ENCODE measurements around the gene KCNMA1.

KCNMA1 gene

DNA sequence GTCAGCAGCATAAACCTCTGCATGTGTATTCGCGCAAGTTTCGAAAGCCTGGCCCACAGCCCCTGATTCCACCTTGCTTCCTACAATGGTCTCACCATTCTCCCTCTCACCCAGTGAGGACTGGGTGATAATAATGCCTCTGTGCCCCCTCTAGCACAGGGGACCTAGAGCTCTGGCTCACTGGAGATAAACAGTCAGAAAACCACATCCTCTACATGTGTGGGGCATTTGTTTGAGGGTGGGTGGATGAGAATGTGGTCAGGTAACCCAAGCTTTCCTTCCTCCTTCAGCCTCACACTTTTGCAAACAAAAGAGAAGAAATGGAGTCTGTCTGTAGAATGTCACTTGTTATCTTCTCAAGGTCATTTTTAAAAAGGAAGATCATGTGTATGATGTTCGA lies 373.5 kb downstream of the KCNMA1 start:
- no peak for DNase-seq (ENCODE audit: low read depth)

DNA sequence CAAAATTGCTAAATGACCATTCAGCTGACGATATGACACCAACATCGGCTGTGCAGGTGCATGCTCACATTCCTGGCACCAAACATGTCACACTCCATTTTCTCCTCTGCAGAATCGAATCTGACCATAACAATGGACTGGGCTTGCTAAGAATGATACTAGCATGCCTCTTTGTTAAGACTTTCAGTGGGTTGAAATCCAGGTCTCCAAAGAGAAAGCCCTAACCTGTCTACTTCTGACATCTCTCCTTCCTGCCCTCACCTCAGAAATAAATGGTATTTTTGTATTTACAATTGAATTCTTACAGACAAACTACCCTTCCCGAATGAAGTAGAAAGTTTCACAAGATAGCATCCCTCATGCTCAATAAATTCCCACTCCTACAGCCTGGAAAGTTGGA lies 373.9 kb downstream of the KCNMA1 start:
- no peak for DNase-seq (ENCODE audit: low read depth)

DNA sequence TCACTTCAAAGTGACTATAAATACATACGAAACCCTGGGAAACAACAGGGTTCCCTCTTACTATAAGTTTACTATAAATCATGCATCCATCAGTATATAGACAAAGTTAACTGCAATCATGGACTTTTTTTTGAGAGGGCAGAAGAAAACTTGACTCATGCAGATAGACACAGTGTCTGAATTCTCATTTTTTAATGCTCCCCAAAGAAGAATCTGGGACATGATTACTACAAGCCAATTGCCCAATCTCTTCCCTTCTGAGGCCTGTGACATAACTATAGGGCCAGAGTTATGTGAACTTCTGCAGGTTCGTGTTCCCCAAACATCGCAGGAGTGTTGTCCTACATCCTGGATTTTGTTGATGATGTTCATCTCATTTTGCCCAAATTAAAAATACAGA lies 376.5 kb downstream of the KCNMA1 start:
- no peak for DNase-seq (ENCODE audit: low read depth)

DNA sequence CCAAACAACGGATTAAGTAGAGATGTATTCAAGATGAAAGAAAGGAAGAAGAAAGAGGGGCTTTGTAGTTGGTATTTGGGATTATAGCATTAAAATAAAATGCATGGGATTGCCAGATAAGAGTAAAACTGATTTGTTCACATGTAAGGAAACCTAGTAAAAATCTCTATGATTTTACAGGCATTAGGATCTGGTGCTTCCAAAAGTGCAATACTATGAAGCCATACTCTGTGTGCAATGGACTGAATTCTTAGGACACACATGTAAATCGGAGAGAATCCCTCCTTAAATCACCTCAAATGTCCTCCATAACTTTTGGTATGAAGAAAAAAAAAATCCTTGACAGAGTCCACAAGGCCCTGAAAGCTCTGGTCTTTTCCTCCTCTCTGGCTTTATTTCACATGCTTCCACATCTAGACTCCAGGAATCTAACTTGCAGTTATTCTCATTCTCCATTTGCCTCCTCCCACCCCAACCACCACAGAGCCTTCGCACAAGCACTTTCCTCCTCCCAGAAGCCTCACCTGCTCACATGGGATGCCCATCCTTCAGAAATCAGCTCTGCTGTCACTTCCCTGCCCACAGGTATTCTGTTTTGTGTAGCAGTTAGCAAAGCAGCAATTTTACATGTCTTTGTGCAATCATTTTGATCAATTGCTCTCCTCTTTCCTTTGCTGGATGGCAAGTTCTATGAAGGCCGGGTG lies 378.3 kb downstream of the KCNMA1 start:
- DNase-seq (ENCODE audit: low read depth), result no peak

DNA sequence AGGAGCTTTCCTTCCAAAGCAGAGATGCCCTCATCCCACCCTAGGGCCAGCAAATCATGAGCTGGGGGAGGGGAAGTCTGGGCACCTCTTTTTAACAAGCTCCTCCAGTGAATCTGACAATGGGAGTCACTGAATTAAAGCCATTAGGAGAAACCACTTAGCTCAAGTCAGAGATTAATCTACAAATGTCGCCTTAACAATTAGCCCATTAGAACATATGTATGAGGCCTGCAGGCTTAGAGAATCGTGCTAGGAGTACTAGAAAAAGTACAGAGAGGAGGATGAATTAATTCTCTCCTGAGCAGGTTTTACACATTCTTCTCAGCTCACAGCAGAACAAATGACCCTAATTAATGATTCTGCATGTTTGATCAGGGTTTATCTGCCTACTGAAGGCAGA lies 381.3 kb downstream of the KCNMA1 start:
- DNase-seq (ENCODE audit: low read depth), result no peak

DNA sequence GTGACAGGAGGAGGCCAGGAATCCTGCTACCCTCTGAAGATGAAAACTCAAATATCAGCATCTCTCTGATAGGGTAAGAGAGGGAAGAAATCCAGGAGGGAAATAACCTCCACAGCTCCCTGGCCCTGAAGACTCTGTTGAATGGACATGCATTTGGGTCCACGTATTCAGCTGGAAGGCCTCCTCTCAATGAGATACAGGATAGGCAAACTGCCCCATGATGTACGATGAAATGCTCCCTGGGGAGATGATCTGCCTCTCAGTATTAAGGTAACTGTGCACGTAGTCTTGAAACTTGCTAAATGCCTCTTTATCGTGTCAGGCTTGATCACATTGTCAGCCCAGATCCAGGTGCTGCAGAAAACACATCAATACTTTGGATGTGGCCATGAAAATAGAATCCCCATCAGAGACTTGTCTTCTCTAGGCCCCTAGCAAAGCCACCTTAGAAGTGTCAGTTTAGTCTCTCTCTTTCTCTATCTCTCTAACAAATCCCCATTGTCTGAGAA lies 384.0 kb downstream of the KCNMA1 start:
- DNase-seq (ENCODE audit: low read depth), result no peak

DNA sequence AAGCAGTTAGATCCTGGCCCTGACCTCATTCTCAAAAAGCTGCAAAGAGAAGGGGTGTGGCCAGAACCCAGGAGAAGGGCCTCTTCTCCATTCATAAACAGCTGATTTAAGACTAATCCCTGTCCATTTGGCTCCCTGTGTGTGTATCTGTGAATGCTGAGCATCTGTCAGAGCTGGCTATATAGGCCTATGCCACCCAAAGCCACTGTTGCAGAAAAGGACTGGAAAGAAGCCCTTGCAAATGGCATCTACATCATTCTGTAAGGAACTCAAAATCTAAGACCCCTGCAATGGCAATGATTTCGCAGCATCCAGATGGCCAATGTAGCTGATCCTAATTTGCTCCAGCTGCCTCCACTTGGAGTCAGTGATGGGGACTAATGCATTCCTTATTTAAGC lies 384.5 kb downstream of the KCNMA1 start:
- DNase-seq (ENCODE audit: low read depth), result no peak

DNA sequence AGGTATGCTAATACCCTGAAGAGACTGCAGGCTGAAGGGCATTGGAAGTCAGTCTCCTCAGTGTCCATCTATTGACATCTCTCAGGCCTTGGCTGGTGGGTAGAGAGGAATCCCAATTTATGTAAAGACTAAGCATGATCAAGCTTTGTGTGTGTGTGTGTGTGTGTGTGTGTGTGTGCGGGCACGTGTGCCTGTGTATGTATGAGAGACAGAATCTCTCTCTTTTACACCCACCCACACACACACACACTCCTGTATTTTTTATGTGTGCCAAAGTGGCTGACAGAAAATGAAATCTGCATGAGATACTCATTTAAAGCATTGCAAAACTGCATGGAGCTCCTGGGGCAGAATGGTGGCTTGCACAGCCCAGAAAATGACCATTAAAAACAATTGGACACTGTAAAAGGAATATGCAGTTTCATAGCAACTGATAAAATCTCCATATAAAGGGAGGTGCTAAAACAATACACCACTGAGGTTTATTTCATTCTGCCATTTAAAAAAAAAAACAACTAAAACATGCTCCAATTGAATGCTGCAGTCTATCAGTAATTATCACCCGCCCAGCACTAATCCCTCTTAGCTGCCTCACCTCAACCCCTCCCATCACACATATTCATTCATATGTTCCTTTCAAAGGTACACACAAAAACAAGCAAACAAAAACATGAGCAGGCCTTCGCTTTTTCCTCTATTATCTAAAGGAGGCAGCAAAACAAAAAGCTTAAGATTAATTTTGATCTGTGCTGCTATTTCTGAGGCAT lies 385.0 kb downstream of the KCNMA1 start:
- DNase-seq (ENCODE audit: low read depth), result no peak

DNA sequence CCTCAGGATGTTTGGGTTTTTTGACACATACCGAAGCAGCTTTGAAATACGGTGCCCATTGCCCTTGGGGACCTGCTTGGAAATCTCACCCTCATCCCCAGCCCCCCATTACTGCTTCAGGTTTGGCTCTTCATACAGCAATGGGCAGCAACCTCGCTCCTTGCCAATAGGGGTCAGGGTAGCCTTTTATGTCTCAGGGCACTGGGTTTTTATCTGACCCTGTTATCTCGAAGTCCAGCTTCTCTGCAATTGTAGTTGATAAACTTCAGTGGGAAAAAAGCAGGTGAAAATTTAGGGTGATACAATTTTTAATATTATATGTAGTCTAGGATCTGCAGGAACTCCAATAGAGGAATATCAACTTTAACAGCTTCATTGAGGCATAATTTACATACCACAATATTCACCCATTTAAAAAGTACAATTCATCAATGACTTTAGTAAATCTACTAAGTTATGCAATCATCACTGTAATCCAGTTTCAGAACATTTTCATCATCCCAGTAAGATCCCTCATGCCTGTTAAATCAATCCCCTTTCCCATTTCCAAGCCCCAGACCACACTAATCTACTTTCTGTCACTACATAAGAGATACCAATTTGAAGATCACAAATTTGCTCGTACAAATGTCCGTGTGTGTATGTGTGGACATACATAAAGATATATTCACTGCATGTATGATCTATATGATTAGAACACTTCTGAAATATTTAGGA lies 386.2 kb downstream of the KCNMA1 start:
- no peak for DNase-seq (ENCODE audit: low read depth)

DNA sequence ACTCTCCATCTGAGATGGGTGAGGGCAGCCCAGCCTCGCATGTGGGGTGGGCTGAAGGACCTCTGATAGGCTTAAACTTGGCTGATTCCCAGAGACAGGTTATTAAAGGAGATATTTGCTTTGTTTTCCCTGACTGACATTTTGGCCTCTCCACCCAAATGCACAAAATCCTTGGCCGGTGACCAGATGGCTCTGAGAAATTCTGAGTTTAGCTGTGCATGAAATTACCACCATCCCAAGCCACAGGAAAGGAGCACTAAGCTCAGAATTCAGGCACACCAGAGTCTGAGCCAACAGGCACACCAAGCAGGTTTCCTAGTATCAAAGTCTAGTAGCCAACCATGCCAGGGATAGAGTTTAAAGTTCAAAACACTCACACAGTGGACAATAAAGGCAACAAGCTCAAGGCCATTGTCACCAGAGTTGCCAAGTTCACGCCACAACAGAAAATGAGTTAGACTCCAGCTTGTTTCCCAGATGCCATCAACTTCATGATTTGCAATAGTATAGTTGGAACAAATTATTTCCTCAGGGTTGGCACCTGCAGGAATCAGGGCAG lies 387.6 kb downstream of the KCNMA1 start:
- no peak for DNase-seq (ENCODE audit: low read depth)

DNA sequence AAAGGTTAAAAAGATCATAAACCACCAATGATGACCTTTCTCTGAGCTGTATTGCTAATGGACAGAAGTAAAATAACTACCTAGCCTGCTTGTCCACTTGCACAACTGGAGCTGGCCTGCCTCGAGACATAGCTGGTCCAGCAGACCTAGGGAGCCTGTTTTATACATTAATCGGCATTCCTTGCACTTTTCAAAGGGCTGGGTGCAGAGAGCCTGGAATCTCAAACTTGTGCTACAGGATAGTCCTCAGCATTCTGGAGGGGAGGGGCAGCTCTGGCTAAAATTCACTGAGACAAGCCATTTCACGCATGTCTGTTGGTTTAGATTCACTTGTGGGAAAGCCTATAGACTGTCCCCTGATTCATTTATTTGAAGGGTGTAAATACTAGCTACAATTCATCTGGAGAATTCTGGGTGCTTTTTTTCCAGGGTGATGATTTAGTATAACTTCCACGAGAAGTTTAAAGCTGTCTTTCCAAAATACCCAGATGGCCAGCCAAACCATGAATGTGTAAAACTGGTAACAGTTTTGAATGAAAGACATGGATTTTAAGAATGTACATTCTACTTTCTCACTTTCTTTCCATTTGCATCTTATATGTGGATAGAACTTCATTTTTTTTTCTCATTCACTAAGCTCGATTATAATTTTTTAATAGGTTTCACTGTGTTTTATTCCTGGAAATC lies 389.4 kb downstream of the KCNMA1 start:
- DNase-seq (ENCODE audit: low read depth), result no peak

DNA sequence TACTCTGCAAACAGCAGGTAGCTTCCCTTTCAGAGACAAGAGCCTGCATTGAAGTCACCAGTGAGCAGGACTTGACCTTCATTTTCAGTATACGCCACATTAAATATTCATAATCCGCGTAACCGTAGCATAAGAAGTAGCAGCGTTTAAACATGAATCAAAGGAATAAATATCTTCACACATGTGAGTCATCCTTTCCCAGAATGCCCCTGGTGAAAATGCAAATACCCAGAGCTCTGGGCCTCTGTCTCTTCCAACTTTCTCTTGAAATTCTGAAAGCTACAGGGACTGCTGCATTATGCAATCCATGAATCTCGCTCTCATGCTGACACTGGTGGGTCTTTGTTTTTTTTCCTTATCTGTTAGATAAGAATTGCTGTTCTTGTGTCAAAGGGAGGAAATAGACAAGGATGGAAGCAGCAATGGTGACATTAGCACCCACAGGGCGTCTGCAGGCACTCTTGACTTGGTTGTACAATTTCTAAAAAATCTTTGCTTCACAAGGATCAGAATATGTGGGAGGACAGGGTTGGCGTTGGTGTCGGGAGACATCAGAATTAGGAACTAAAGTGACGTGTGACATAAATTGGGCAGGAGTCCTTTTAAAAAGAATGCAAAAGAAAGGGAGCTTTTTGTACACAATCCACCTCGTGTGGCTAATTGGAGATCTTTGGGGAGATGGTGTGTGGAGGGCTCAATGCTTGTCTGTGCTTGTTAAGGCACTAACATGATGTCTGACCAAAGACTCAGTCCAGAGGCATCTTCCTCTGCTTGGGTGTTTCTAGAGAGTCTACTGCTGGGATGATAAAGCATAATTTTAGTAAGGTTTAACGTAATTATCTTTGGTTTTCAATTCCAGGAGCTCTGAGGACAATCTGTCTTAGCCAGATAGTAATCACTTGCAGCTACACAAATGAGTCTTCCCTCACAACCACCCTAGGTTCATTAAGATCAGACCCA lies 390.3 kb downstream of the KCNMA1 start:
- DNase-seq (ENCODE audit: low read depth), result no peak

DNA sequence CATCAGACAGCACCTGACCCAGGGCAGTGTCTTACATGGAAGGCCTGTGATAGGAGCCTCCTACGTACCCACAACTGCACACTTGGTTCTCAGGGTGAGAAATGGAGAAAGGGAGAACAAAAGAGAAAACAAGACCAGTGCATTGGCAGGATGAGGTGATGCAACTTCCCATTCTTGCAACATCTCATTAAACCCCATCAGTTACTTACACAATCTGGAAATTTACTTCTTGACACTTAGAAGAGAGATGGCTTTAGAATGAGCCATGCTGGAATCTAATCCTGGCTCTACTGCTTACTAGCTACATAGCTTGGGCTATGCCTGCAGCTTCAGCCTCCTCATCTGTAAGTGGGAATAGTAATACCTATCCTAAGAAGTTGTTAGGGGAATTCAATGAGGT lies 391.7 kb downstream of the KCNMA1 start:
- DNase-seq (ENCODE audit: low read depth), result no peak

DNA sequence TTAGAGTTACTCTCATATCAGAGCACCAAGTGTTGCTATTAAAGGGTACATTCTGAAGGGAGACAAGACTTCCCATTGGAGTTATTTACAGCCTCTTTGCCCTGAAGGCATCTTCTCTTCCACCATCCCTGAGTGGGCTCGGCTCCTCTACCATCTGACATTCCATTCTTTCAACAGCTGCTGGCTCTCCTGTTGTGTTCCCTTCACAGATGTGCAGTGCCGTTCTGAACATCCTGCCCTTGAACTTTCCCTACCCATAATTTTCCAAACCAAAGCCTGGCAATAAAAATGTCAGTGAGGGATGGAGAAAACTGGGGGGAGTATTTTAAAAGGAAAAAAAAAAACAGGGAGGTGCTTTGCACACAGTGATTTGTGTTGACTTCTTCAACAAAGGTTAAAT lies 392.9 kb downstream of the KCNMA1 start:
- no peak for DNase-seq (ENCODE audit: low read depth)

DNA sequence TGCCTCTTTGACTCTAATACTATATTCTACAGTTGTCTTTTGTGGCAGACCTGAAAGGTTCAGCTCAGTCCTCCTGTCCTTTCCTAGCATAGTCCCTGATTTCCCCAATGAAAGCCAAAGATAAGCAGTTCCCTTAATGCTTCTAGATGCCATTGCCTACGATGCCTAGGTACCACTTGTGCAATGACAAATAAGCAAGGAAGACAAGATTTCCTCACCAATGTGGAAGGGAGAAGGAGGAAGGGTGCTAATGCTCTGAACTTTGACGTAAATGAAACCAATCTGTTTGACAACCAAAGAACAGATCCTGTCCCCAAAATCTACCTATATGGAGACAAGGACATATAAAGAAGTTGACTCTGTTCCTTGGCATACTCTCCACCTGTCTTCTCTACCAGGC lies 393.3 kb downstream of the KCNMA1 start:
- no peak for DNase-seq (ENCODE audit: low read depth)

DNA sequence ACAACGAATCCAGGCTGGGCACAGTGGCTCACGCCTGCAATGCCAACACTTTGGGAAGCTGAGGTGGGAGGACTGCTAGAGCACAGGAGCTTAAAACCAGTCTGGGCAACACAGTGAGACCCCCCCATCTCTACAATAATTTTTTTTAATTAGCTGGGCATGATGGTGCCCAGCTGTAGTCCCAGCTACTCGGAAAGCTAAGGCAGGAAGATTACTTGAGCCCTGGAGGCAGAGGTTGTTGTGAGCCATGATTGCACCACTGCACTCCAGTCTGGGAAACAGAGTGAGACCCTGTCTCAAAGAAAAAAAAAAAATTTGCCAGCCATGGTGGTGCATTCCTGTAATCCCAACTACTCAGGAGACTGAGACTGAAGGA lies 396.3 kb downstream of the KCNMA1 start:
- no peak for DNase-seq (ENCODE audit: low read depth)

DNA sequence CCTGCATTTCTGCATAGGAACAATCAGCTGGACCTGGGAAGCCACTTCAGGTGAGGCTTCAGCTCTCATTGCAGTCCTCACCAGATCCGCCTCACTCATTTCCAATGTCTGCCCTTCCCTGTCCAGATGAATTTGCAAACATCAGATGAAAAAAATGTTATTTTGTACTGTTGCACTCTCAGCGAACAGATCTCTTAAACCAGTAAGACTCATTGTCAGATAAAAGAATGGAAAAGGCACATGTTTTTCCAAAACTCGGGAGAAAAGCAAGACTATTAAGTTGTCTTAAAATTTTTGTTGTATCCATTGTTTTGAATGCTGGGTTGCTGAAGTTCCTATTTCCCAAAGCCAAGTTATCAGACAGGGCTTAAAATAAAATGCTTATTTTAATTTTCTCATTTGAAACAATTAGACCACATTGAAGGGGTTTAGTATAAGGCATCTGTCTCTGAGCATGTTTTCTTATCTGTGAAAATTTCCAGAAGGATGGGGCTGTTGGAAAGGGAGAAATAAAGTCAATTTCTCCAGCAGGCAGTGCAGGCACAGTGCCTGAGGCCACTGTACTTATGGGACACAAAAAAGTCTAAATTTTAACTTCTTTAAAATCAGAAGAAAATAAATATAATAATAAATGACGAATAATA lies 396.8 kb downstream of the KCNMA1 start:
- DNase-seq (ENCODE audit: low read depth), result no peak

DNA sequence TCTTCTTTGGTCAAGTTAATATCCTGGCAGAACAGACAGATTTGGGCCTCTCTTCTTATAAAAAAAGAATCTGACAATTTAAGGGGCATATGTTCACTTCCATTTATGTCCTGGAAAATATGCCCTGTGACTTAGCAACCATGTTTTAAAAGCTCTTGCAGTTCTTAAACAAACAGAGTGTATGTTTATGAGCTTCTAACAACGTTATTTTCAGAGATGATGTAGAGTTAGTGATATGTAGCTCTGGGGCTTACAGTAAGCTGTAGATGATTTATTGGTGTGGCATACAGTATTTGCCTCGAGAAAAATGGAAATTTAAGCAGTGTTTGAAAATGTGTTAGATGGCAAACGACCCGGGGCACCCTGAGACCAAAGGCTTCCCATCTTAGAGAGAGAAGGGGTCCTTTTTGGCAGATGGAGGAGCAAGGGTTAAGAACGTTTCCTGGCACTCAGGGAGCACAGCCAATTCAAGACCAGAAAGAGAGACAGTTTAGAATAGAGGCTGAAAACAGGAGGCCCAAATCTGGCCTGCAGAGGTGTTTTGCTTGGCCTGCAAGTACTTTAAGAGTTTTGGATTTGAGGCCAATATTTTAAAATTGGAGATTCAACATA lies 397.5 kb downstream of the KCNMA1 start:
- no peak for DNase-seq (ENCODE audit: low read depth)

DNA sequence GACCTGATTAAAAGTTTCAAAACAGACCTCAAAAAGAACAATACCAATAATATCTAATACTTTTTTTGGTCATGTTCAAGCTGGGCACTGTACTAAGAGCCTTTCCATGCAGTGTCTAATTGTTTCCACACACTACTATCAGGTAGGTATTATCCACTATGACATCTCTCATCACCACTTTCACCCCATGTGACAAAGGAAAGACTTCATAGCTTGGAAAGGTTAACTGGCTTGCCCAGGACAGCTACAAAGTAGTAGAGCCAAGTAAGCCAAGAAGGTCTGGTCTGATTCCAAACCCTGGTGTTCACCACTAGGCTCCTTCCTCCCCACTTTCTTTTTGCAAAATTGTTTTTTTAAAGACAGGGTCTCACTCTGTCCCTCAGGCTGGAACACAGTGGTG lies 400.5 kb downstream of the KCNMA1 start:
- DNase-seq (ENCODE audit: low read depth), result no peak

DNA sequence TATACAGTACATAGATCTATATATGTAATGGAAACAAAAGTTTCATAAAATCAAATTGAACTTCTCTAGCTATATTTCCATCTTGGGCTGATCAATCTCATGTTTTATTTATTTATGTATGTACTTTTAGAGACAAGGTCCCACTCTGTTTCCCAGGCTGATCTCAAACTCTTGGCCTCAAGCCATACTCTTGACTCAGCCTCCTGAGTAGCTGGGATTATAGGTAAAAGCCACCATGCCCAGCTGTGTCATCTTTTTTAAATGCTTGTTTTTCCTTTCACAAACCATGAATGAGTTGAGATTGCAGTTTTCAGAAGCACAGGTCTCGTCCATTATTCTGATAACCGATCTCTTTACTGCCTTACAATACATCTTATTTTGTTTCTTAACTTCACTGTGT lies 400.9 kb downstream of the KCNMA1 start:
- no peak for DNase-seq (ENCODE audit: low read depth)
